ENCODE measurements around the gene SLITRK5. TPM values are rescaled to one million over a fixed set of nuclear protein-coding genes. Genes with fewer than 3 reads are reported as not detected.

The SLITRK5 gene
- total and polyA plus RNA-seq, 2 experiments from 2014 or later = 0.50 to 1.6 TPM

DNA sequence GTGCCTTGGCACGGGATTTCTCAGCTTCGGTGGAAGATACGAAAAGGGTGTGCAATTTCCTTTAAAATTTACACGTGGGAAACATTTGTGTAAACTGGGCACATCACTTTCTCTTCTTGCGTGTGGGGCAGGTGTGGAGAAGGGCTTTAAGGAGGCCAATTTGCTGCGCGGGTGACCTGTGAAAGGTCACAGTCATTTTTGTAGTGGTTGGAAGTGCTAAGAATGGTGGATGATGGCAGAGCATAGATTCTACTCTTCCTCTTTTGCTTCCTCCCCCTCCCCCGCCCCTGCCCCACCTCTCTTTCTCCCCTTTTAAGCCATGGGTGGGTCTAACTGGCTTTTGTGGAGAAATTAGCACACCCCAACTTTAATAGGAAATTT lies 7.2 kb downstream of the SLITRK5 start (continued):
- no peak for TF ChIP-seq ZNF462 (CRISPR knock-in tag; IDR thresholded peaks at IDR 0.05)
- no peak for TF ChIP-seq STAT1 (IDR thresholded peaks at IDR 0.05; ENCODE audit: unreplicated experiment)
- TF ChIP-seq CTCF (conservative IDR thresholded peaks at IDR 0.05; ENCODE audit: low read depth in 2 of 2) = no peak
- no peak for TF ChIP-seq EZH2phosphoT487 (IDR thresholded peaks at IDR 0.05; ENCODE audit: unreplicated experiment)

DNA sequence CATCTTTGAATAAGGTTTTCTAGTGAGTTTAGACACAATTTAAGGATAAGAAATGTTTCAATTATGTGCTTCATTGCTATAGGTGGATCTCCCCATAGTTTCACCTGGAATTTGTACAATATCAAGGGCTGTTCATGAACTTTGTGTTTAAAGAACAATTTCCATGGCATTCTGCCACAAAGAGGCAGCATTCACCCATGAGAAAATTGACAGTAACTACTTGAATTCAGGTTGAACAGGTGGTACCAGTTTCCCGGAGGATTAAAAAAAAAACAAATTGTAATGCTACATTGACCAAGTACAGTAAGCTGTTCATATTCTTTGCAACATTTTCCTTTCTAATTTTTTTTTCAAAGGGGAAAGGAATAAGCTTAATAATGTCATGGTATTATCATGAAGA lies 9.1 kb downstream of the SLITRK5 start:
- no peak for ATAC-seq
- peaks cover 22% of the 10 kb centered on the region for H3K4me1 Mint-ChIP-seq
- H3K79me2 ChIP-seq (replicated peaks; ENCODE audit: insufficient read depth) = no peaks in the 10 kb centered on the region
- TF ChIP-seq ZNF114 (CRISPR knock-in tag; IDR thresholded peaks at IDR 0.05) (no peak), EZH2phosphoT487 (IDR thresholded peaks at IDR 0.05; ENCODE audit: unreplicated experiment) (no peak), NANOG (IDR thresholded peaks at IDR 0.05; ENCODE audit: borderline replicate concordance) (no peak), ETS1 (IDR thresholded peaks at IDR 0.05) (no peak), ZNF331 (CRISPR knock-in tag; IDR thresholded peaks at IDR 0.05; ENCODE audit: low read depth) (no peak), EZH2 (IDR thresholded peaks at IDR 0.05; ENCODE audit: low read depth, unreplicated experiment) (no peak), CTCF (conservative IDR thresholded peaks at IDR 0.05; ENCODE audit: low read depth in 2 of 2) (peak; percentile 45 to 50)

More for the DNA sequence above, 9.1 kb downstream of the SLITRK5 start:
- no peak overlapping the region for H2AFZ ChIP-seq
- H3K27me3 ChIP-seq (ENCODE audit: insufficient read depth) = peaks cover 43% of the 10 kb centered on the region
- H3K4me2 ChIP-seq = no peak overlapping the region
- H3K9me2 ChIP-seq (ENCODE audit: insufficient read depth) = no peaks in the 10 kb centered on the region
- peaks cover 37% of the 10 kb centered on the region for H3K27me3 Mint-ChIP-seq (ENCODE audit: insufficient read depth, low read depth, poor library complexity)
- H3K27ac Mint-ChIP-seq = no peak overlapping the region
- H3K4me3 ChIP-seq = no peak overlapping the region
- H3K36me3 Mint-ChIP-seq (ENCODE audit: low read depth) = peaks cover 14% of the 10 kb centered on the region
- peaks cover 30% of the 10 kb centered on the region for H3K4me1 ChIP-seq (ENCODE audit: insufficient read depth)
- H3F3A ChIP-seq (replicated peaks; ENCODE audit: low read depth) = no peaks in the 10 kb centered on the region
- H4K20me1 ChIP-seq (replicated peaks; ENCODE audit: insufficient read depth) = peaks cover 10% of the 10 kb centered on the region
- H3K9me3 Mint-ChIP-seq = peaks cover 16% of the 10 kb centered on the region; the same call in 2 of the 3 replicates
- H3K27ac ChIP-seq (ENCODE audit: low read depth) = no peak overlapping the region
- H3K4me3 Mint-ChIP-seq = no peak overlapping the region
- DNase-seq (ENCODE audit: low spot score) = no peak
- no peaks in the 10 kb centered on the region for H3K36me3 ChIP-seq (ENCODE audit: insufficient read depth)

All from GM23338 (cell line).